HAP-1 (cell line): ENCODE results near the gene B3GNT7.
"Not testable (repeated sequence)": the region's sequence is repeated elsewhere in the genome, so short reads cannot be mapped to it uniquely, and the experiment has no call there.

Experiments
- DNase-seq, 2 experiments: peaks; one replicate each; pipeline ENCODE4 v3.0.0-alpha.2; 2016 to 2020; ENCODE audit warnings: low spot score in 2 of 2
- H3K27me3 ChIP-seq: fragments of 250-450 bp; sonication (Bioruptor Pico); 2 replicates; pipeline ENCODE4 v1.5.1; 2020; ENCODE audit warnings: low read depth, mild to moderate bottlenecking, moderate library complexity
- H3K36me3 ChIP-seq: fragments of 250-450 bp; sonication (Bioruptor Pico); replicated peaks from 2 replicates; pipeline ENCODE4 v1.5.1; 2020; ENCODE audit warnings: mild to moderate bottlenecking
- H3K4me1 ChIP-seq: fragments of 250-450 bp; sonication (Bioruptor Pico); 2 replicates; pipeline ENCODE4 v1.5.1; 2020; ENCODE audit warnings: mild to moderate bottlenecking
- H3K4me3 ChIP-seq: fragments of 250-450 bp; sonication (Bioruptor Pico); 2 replicates; pipeline ENCODE4 v1.5.1; 2020; ENCODE audit warnings: mild to moderate bottlenecking, moderate library complexity
- H3K9me3 ChIP-seq: fragments of 250-450 bp; sonication (Bioruptor Pico); 2 replicates; pipeline ENCODE4 v1.5.1; 2020; ENCODE audit warnings: mild to moderate bottlenecking, moderate library complexity
- in situ Hi-C: fragments of 300-500 bp; cut with MboI; formaldehyde crosslinking; loops from 3 replicates; pipeline ENCODE4 v1.14.3; 2020; ENCODE audit warnings: low sequenced_read_pairs, inconsistent platforms, mixed read lengths

The B3GNT7 gene

DNA sequence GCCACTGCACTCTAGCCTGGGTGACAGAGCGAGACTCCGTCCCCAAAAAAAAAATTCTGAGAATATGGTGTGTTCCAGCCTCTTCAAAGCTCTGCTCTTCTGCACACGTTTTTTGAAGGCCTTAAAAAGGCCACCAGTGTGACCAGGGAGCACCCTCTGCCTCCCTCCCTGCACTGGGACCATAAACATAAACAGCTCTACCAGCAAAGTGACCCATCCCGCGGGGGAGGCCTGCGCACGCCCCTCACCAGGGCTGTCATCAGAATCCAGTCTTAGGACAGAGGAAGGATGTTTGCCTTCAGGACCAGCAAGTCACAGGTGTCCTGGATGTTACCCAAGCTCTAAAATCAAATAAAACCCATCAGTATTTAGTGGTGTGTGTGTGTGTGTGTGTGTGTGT, 23.2 kb upstream of the B3GNT7 start:
- no peaks in the 10 kb centered on the region for H3K9me3 ChIP-seq
- H3K27me3 ChIP-seq: no peaks in the 10 kb centered on the region
- in situ Hi-C loops: no loop called here
- peaks cover 28% of the 10 kb centered on the region for H3K4me1 ChIP-seq
- H3K36me3 ChIP-seq: no peaks in the 10 kb centered on the region
- H3K4me3 ChIP-seq: no peak overlapping the region
- no peak for DNase-seq

DNA sequence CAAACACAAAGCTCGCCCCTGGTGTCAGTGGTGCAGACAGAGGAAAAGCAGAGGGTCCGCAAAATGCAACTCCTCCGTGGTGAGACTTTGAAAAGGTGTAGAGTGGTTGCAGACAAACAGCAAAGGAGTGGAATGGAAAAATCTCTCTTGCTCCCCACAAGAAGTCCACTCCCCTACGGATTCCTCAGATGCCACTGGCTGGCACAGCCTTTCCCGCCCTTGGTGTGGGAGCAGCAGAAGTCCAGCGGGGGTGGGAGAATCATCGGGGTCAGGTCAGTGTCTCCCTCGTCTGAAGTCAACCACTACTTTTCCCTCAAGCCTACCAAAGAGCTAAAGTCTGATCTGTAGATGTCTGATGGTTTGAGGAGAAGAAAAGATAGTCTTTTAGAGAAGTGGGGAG, 22.3 kb upstream of the B3GNT7 start:
- Histone ChIP-seq H3K4me1 (peaks cover 28% of the 10 kb centered on the region), H3K9me3 (no peaks in the 10 kb centered on the region), H3K4me3 (no peak overlapping the region), H3K36me3 (no peaks in the 10 kb centered on the region), H3K27me3 (no peaks in the 10 kb centered on the region)
- DNase-seq: no peak
- in situ Hi-C loops: no loop called here

DNA sequence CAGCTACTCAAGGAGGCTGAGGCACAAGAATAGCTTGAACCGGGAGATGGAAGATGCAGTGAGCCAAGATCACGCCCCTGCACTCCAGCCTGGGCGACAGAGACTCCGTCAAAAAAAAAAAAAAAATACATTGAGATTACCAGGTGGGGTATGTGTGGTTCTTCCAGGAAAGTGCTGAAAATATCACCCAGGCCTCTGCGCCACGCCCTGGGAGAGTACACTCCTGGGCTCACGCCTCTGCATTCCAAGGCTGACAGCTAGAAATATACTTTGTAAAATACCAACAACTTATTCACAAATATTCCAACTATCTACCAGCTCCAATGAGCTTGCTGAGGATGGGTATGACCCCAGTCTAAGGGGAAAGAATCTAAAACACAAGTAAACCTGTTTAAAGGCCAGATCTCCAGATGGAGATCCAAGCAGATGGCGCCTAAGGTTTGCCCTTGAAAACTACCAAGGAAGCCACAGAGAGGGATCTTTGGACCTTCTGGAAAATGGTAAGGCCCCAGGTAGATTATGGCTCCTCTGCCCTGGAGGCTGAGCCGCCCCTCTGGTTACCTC, 21.6 kb upstream of the B3GNT7 start:
- Histone ChIP-seq H3K9me3 (no peaks in the 10 kb centered on the region), H3K4me1 (peaks cover 28% of the 10 kb centered on the region), H3K27me3 (no peaks in the 10 kb centered on the region), H3K4me3 (no peak overlapping the region), H3K36me3 (no peaks in the 10 kb centered on the region)
- DNase-seq: no peak
- in situ Hi-C loops: no loop called here

DNA sequence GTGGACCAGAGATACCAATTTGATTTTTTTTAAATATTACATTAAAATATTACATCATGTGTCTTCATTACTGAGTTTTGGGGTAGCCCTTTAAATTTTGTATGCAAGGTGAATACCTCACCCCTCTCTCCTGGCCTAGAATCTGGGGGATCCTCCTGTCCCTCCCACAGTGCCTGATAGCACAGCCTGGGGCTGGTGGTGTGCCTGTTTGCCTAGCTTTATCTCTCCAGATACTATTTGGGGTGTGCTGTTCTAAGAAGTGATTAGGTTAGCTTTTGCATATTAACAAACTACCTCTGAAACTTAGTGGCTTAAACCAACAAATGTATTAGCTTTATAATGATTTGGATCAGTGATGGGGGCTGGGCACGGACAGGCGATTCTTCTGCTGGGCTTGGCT, 20.7 kb upstream of the B3GNT7 start:
- no peaks in the 10 kb centered on the region for H3K27me3 ChIP-seq
- no peak overlapping the region for H3K4me3 ChIP-seq
- H3K4me1 ChIP-seq: peaks cover 27% of the 10 kb centered on the region
- H3K9me3 ChIP-seq: no peaks in the 10 kb centered on the region
- no peaks in the 10 kb centered on the region for H3K36me3 ChIP-seq
- no peak for DNase-seq
- in situ Hi-C loops: no loop called here

DNA sequence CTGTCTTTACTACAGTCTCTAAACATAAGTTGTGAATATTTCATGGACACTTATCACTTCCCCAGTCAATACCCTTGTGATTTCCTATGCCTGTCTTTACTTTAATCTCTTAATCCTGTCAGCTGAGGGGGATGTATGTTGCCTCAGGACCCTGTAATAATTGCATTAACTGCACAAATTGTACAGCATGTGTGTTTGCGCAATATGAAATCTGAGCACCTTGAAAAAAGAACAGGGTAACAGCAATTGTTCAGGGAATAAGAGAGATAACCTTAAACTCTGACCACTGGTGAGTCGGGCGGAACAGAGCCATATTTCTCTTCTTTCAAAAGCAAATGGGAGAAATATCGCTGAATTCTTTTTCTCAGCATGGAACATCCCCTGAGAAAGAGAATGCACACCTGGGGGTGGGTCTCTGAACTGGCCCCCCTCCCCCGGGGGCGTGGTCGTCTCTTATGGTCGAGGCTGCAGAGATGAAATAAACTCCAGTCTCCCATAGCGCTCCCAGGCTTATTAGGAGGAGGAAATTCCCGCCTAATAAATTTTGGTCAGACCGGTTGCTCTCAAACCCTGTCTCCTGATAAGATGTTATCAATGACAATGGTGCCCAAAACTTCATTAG, 19.4 kb upstream of the B3GNT7 start:
- H3K9me3 ChIP-seq, H3K27me3 ChIP-seq, in situ Hi-C loops, H3K4me3 ChIP-seq, H3K36me3 ChIP-seq: not testable (repeated sequence)
- peaks cover 14% of the 10 kb centered on the region for H3K4me1 ChIP-seq
- peak in 1 of 2 experiments; percentile 42 for DNase-seq

DNA sequence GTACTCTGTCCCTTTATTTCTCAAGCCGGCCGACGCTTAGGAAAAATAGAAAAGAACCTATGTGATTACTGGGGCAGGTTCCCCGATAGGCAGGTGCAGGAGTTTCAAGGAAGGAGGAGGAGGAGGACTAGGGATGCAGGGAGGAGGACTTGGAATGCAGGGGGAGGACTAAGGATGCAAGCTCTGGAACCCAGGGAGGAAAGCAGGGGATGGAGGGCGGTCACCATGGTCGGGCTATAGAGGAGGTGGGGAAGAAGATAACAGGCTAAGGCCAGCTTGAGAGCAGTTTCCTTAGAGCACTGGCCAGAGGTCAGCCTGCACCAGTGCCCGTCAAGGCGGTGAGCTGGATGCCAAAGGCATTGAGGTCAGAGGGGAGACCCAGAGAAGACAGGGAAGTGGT, 18.7 kb upstream of the B3GNT7 start:
- no peak for DNase-seq
- in situ Hi-C loops: no loop called here
- no peaks in the 10 kb centered on the region for H3K36me3 ChIP-seq
- peaks cover 13% of the 10 kb centered on the region for H3K4me1 ChIP-seq
- H3K9me3 ChIP-seq: no peaks in the 10 kb centered on the region
- H3K4me3 ChIP-seq: no peak overlapping the region
- H3K27me3 ChIP-seq: no peaks in the 10 kb centered on the region

DNA sequence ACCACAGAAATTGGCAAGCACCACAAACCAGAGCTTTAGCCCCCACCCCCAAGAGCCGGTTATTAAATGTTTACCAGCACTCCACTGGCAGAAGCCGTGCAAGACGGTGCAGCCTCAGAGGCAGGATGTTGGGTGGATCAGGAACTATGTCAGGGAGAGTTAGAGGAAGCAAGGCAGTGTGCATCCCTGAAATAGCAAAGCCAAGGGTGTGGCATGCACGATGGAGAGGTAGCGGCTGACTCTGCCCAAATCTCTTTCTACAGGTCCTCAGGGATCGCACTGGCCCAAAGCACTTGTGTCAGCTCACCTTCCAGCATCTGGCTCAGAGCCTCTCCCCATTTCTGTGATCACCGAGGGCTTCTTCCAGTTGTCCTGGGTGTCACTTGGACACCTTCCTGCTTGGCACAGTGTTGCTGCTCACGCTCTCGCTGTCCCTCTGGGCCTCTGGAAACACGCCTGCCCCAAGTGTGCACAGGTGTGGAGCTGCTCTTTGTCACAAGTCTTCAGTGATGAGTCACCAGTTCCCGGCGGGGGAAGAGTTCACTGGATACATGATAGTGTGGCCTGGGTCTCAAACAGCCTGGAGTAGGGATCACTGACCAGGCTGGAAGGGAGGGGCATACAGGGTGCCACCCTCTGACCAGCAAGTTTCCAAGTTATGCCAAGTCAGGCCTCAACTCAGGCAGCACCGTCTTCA, 17.3 kb upstream of the B3GNT7 start:
- in situ Hi-C loops: no loop called here
- H3K36me3 ChIP-seq: no peaks in the 10 kb centered on the region
- H3K27me3 ChIP-seq: no peaks in the 10 kb centered on the region
- peaks cover 13% of the 10 kb centered on the region for H3K4me1 ChIP-seq
- DNase-seq: no peak
- H3K9me3 ChIP-seq: no peaks in the 10 kb centered on the region
- H3K4me3 ChIP-seq: no peak overlapping the region

DNA sequence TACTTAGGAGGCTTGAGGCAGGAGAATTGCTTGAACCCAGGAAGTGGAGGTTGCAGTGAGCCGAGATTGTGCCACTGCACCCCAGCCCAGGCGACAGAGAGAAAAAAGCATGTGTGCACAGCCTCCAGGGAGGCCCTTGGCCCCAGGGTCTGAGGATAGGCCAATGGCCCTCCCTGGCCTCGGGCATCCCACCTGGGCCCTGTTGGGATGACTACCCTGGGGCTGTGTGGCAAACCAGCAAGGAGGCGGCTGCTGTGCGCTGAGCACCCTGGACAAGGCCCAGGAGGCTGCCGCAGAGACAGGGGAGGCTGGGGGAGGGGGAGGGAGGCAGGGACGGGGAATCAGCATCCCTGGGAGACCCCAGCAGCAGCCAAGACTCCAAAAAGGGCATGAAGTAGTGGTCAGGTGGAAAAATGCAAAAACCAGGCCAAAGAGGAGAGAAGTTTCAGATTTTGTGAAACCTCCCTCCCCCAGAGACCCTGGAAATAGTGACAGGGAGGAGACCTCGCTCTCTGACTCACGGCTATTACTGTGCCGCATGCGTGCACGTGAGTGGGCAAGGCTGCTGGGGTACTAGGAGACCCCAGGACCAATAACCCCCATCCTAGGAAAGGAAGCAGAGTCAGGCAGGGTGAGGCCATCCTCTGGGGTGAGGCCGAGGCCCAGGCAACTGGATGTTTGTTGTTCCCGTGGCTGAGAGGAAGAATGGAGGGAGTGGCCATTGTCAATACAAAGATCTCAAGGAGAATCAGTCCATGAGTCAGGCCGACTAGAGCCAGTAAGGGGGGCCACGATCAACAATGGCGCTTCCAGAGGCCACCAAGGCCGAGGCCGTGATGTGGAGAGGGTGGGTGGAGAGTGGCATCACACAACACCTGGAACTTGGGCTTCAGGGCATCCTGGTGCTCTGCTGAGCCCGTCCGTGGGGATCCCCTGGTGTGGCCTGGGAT, 16.0 kb upstream of the B3GNT7 start:
- DNase-seq: no peak
- Histone ChIP-seq H3K4me3 (no peak overlapping the region), H3K36me3 (no peaks in the 10 kb centered on the region), H3K9me3 (no peaks in the 10 kb centered on the region), H3K4me1 (peaks cover 13% of the 10 kb centered on the region), H3K27me3 (no peaks in the 10 kb centered on the region)
- in situ Hi-C loops: no loop called here

DNA sequence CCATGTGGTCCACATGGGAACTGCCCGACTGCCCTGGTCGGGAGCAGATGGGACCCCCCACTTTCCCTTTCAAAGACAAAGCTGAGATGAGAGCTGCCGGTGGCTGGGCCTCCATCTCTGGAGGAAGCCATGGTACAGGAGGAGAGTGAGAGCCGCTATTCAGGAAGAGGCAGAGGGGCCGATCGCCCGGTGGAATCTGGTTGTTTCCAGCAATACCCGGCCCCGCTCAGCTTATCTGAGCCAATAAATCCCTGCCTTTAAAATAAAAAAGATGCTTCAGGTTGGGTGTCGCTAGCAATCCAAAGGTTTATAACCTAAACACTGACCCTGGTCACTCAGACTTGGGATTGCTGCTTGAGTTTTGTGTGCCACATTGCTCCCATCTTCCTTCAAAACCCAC, 15.2 kb upstream of the B3GNT7 start:
- peaks cover 13% of the 10 kb centered on the region for H3K4me1 ChIP-seq
- H3K9me3 ChIP-seq: no peaks in the 10 kb centered on the region
- H3K4me3 ChIP-seq: no peak overlapping the region
- no peak for DNase-seq
- in situ Hi-C loops: no loop called here
- H3K27me3 ChIP-seq: no peaks in the 10 kb centered on the region
- H3K36me3 ChIP-seq: no peaks in the 10 kb centered on the region

DNA sequence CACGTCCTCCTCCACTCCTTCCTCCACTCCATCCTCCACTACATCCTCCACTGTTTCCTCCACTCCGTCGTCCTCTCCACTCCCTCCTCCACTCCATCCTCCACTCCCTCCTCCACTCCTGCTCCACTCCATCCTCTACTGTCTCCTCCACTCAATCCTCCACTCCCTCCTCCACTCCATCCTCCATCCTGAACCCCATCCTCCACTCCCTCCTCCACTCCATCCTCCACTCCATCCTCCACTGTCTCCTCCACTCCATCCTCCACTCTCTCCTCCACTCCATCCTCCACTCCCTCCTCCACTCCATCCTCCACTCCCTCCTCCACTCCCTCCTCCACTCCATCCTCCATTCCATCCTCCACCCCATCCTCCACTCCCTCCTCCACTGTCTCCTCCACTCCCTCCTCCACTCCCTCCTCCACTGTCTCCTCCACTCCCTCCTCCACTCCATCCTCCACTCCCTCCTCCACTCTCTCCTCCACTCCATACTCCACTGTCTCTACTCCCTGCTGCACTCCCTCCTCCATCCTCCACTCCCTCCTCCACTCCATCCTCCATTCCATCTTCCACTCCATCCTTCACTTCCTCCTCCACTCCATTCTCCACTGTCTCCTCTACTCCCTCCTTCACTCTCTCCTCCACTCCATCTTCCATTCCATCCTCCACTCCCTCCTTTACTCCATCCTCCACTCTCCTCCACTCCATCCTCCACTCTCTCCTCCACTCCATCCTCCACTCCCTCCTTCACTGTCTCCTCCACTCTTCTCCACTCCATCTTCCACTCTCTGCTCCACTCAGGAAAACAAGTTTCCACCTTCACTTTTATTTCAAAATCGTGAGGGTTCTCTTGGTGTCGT, 14.3 kb upstream of the B3GNT7 start:
- DNase-seq: no peak
- H3K27me3 ChIP-seq: no peaks in the 10 kb centered on the region
- H3K9me3 ChIP-seq: no peaks in the 10 kb centered on the region
- H3K36me3 ChIP-seq: no peaks in the 10 kb centered on the region
- in situ Hi-C loops: no loop called here
- peaks cover 8% of the 10 kb centered on the region for H3K4me1 ChIP-seq
- H3K4me3 ChIP-seq: no peak overlapping the region

DNA sequence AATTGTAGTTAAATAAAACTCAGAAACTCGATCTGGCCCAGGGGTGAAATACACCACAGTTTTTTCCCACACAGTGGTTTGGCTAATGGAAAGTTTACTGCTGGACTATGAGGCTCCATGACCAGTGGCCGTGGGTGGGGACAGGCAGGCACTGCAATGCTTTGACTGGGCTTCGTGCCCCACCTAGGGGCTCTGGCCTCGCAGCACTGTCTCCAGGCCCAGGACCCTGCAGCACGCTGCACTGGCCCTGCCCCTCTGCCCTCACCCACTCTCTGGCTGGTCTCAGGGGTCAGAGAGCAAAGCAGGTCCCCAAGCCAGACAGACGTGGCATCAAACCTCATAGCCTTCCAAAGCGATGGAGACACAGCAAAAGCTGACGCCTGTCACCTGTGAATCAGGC, 13.4 kb upstream of the B3GNT7 start:
- H3K4me1 ChIP-seq: no peaks in the 10 kb centered on the region
- no peaks in the 10 kb centered on the region for H3K9me3 ChIP-seq
- in situ Hi-C loops: no loop called here
- H3K27me3 ChIP-seq: no peaks in the 10 kb centered on the region
- no peak overlapping the region for H3K4me3 ChIP-seq
- DNase-seq: no peak
- H3K36me3 ChIP-seq: no peaks in the 10 kb centered on the region

DNA sequence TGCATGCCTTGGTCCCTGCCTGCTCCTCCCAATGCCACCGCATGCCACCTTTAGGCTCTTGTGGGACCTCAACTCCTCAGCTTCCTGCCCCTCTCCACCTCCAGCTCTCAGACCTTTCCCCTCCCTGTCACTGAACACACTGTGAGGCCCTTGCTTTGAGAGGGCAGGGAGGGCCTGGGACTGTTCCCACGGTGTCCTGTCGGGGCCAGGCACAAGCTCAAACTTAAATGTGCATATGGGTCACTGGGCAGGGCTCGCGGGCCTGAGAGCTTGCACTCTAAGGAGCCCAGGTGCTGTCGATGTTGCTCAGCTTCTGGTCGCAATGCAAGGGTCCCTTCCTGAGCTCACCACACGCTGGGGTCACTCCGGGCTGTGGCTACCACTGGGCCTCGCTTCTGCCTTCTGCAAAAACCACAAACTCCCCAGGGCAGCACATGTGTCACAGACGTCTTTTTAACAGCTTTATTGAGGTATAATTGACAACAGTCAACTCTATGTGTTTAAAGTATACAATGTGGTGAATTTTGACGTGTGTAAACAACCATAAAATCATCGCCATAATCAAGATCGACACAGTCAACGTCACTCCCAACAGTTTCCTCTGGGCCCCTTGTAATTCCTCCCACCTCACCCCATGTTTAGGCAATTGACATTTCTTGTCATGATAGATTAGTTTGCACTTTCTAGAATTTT, 11.9 kb upstream of the B3GNT7 start:
- no peak for DNase-seq
- in situ Hi-C loops: no loop called here
- Histone ChIP-seq H3K4me3 (no peak overlapping the region), H3K36me3 (no peaks in the 10 kb centered on the region), H3K4me1 (no peaks in the 10 kb centered on the region), H3K27me3 (no peaks in the 10 kb centered on the region), H3K9me3 (no peaks in the 10 kb centered on the region)

DNA sequence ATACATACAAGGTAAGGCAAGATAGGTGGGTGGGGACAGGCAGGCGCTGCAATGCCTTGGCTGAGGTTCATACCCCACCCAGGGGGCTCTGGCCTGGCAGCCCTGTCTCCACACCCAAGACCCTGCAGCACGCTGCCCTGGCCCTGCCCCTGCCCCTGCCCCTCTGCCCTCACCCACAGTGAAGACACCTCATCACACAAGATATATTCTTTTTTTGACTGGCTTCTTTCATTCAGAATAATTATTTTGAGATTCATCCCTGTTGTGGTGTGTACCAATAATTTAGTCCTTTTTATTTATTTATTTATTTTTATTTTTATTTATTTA, 11.4 kb upstream of the B3GNT7 start:
- Histone ChIP-seq H3K4me1 (no peaks in the 10 kb centered on the region), H3K4me3 (no peak overlapping the region), H3K27me3 (no peaks in the 10 kb centered on the region), H3K9me3 (no peaks in the 10 kb centered on the region), H3K36me3 (no peaks in the 10 kb centered on the region)
- in situ Hi-C loops: no loop called here
- no peak for DNase-seq
